ENCODE measurements around the gene CREB1. TPM values are rescaled to one million over a fixed set of nuclear protein-coding genes. Genes with fewer than 3 reads are reported as not detected.

CREB1 gene
- total and polyA plus RNA-seq, 2 donors (not counting 1 experiment from before 2014, with no cell fraction given) = 42.5 to 156 TPM

DNA sequence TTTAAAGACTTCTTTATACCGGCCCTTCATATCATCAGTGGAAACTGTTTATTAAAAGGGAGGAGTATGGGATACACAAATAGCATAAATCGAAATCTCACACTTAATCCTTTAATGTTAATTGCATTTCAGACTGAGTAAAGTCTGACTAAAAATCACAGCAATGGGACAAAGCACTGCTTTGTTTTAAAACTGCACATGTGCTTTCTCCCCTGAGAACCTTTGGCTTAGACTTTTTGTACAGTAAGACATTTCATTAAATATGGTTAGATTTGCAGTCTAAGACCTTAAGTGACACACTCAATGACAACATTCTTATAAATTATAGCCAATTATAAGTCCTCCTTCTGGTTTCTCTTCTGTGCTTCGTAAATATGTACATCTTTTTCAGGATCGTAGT is 83.0 kb downstream of the CREB1 start:
- H3K27ac Mint-ChIP-seq = no peak overlapping the region
- TF ChIP-seq, protein P1, sequence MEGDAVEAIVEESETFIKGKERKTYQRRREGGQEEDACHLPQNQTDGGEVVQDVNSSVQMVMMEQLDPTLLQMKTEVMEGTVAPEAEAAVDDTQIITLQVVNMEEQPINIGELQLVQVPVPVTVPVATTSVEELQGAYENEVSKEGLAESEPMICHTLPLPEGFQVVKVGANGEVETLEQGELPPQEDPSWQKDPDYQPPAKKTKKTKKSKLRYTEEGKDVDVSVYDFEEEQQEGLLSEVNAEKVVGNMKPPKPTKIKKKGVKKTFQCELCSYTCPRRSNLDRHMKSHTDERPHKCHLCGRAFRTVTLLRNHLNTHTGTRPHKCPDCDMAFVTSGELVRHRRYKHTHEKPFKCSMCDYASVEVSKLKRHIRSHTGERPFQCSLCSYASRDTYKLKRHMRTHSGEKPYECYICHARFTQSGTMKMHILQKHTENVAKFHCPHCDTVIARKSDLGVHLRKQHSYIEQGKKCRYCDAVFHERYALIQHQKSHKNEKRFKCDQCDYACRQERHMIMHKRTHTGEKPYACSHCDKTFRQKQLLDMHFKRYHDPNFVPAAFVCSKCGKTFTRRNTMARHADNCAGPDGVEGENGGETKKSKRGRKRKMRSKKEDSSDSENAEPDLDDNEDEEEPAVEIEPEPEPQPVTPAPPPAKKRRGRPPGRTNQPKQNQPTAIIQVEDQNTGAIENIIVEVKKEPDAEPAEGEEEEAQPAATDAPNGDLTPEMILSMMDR (IDR thresholded peaks at IDR 0.05) = no peak
- no peak for TF ChIP-seq EZH2 (IDR thresholded peaks at IDR 0.05; ENCODE audit: borderline replicate concordance, insufficient read depth, low read depth, low read length, poor library complexity, severe bottlenecking)
- no peak for ATAC-seq (ENCODE audit: low read depth)
- H4K20me1 ChIP-seq (ENCODE audit: control insufficient read depth, insufficient read depth, low read length, poor library complexity, severe bottlenecking) = peaks cover 18% of the 10 kb centered on the region
- H3K79me2 ChIP-seq (ENCODE audit: control insufficient read depth, insufficient read depth, low read length) = peaks cover 47% of the 10 kb centered on the region
- intact Hi-C loops (cut with micrococcal nuclease) = no loop called here
- no peaks in the 10 kb centered on the region for H3K4me1 ChIP-seq (ENCODE audit: control insufficient read depth in 2 of 2, insufficient read depth in 2 of 2, low read length in 2 of 2)
- no peak overlapping the region for H3K4me3 ChIP-seq (ENCODE audit: control extremely low read depth in 1 of 5, extremely low read depth in 1 of 5, insufficient read depth in 1 of 5, low read depth in 2 of 5, low read length in 4 of 5)
- H3K9ac ChIP-seq (ENCODE audit: low read length) = no peak overlapping the region
- DNase-seq = no peak
- 100% methylated on average over 2 of the region's 4 CpGs for WGBS (ENCODE audit: insufficient coverage)
- H3K9me3 Mint-ChIP-seq (ENCODE audit: insufficient read depth) = no peaks in the 10 kb centered on the region
- no peaks in the 10 kb centered on the region for H3K9me3 ChIP-seq (ENCODE audit: control extremely low read depth in 1 of 3, control insufficient read depth in 2 of 3, insufficient read depth in 1 of 3, low read length in 2 of 3)
- H3K4me1 Mint-ChIP-seq = peaks cover 8% of the 10 kb centered on the region
- no peak overlapping the region for H3K27ac ChIP-seq (ENCODE audit: low read length in 2 of 2)
- no peak overlapping the region for H3K4me3 Mint-ChIP-seq
- no peaks in the 10 kb centered on the region for H3K27me3 Mint-ChIP-seq
- POLR2A ChIA-PET = no interaction called here
- H2AFZ ChIP-seq (ENCODE audit: insufficient read depth, low read depth, low read length, poor library complexity, severe bottlenecking) = no peak overlapping the region
- CTCF ChIA-PET = no interaction called here
- H3K36me3 ChIP-seq (replicated peaks in 1 of 2; ENCODE audit: control extremely low read depth in 1 of 2, control insufficient read depth in 1 of 2, extremely low read depth in 1 of 2, insufficient read depth in 2 of 2, low read length in 1 of 2) = peaks cover 5 to 31% of the 10 kb centered on the region in 2 experiments
- H3K4me2 ChIP-seq (replicated peaks; ENCODE audit: low read depth, low read length, poor library complexity, severe bottlenecking) = no peak overlapping the region
- no peaks in the 10 kb centered on the region for H3K27me3 ChIP-seq (replicated peaks in 1 of 4; ENCODE audit: control extremely low read depth in 1 of 4, control insufficient read depth in 3 of 4, insufficient read depth in 4 of 4, low read length in 3 of 4)

DNA sequence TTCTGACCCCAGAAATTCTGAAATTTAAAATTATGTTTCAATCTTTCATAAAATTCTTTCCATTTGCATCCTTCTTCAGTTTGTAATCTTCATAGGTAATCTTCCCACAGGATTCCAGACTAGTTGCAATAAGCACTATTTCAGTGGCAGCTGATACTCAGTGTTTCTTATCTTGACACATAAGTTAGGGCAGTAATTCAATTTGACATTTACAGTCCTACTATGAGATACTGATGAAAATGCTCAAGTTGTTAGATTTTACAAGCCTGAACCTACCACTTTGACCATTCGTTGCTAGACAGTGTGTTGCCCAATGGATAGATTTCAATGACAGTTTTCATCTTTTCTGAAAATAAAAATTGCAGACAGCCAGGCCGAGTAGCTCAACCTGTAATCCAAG is 85.1 kb downstream of the CREB1 start:
- H3K9me3 ChIP-seq (ENCODE audit: control extremely low read depth in 1 of 3, control insufficient read depth in 2 of 3, insufficient read depth in 1 of 3, low read length in 2 of 3) = no peaks in the 10 kb centered on the region
- no peak overlapping the region for H3K4me3 ChIP-seq (ENCODE audit: control extremely low read depth in 1 of 5, extremely low read depth in 1 of 5, insufficient read depth in 1 of 5, low read depth in 2 of 5, low read length in 4 of 5)
- POLR2A ChIA-PET = no interaction called here
- no peak overlapping the region for H3K4me2 ChIP-seq (replicated peaks; ENCODE audit: low read depth, low read length, poor library complexity, severe bottlenecking)
- Mint-ChIP-seq H3K27me3 (no peaks in the 10 kb centered on the region), H3K4me3 (no peak overlapping the region), H3K4me1 (peaks cover 22% of the 10 kb centered on the region), H3K27ac (no peak overlapping the region), H3K9me3 (ENCODE audit: insufficient read depth) (no peaks in the 10 kb centered on the region)
- TF ChIP-seq EZH2 (IDR thresholded peaks at IDR 0.05; ENCODE audit: borderline replicate concordance, insufficient read depth, low read depth, low read length, poor library complexity, severe bottlenecking) = no peak
- TF ChIP-seq, protein P1 (IDR thresholded peaks at IDR 0.05) = no peak
- intact Hi-C loops (cut with micrococcal nuclease) = no loop called here
- H3K36me3 ChIP-seq (replicated peaks in 1 of 2; ENCODE audit: control extremely low read depth in 1 of 2, control insufficient read depth in 1 of 2, extremely low read depth in 1 of 2, insufficient read depth in 2 of 2, low read length in 1 of 2) = peaks cover 5 to 47% of the 10 kb centered on the region in 2 experiments
- CTCF ChIA-PET = interaction anchor here (0.7 kb wide), 1 partner anchor 51 kb away, joined by 3 read pairs; no protein-coding TSS in a partner anchor
- DNase-seq (no peak), ATAC-seq (ENCODE audit: low read depth) (no peak)
- WGBS (ENCODE audit: insufficient coverage) = 94% methylated on average over 2 of the region's 2 CpGs
- H3K4me1 ChIP-seq (ENCODE audit: control insufficient read depth in 2 of 2, insufficient read depth in 2 of 2, low read length in 2 of 2) = peaks cover 12% of the 10 kb centered on the region in 2 donors
- H3K27ac ChIP-seq (ENCODE audit: low read length in 2 of 2) = no peak overlapping the region
- H3K79me2 ChIP-seq (ENCODE audit: control insufficient read depth, insufficient read depth, low read length) = peaks cover 51% of the 10 kb centered on the region
- peaks cover 16% of the 10 kb centered on the region for H4K20me1 ChIP-seq (ENCODE audit: control insufficient read depth, insufficient read depth, low read length, poor library complexity, severe bottlenecking)
- no peak overlapping the region for H2AFZ ChIP-seq (ENCODE audit: insufficient read depth, low read depth, low read length, poor library complexity, severe bottlenecking)
- H3K9ac ChIP-seq (ENCODE audit: low read length) = no peak overlapping the region
- H3K27me3 ChIP-seq (replicated peaks in 1 of 4; ENCODE audit: control extremely low read depth in 1 of 4, control insufficient read depth in 3 of 4, insufficient read depth in 4 of 4, low read length in 3 of 4) = no peaks in the 10 kb centered on the region

Data from B cell (primary cell).